Activated CD4-positive, alpha-beta T cell treated with anti-CD3 and anti-CD28 coated beads, Interleukin-2, amount 10 ng/mL, durations not matched to agents 24 days and 14 days (primary cell): Measurements from ENCODE around the gene LY6G6C. TPM values are rescaled to one million over a fixed set of nuclear protein-coding genes. Genes with fewer than 3 reads are reported as not detected.

ENCODE experiments used
- DNase-seq: peaks from one replicate; pipeline ENCODE4 v3.0.0; 2022
- H3K27ac Mint-ChIP-seq: one replicate; pipeline ENCODE4 v1.8.0; 2022; ENCODE audit warnings: mild to moderate bottlenecking, mixed read lengths
- H3K27me3 Mint-ChIP-seq: one replicate; pipeline ENCODE4 v1.8.0; 2022; ENCODE audit warnings: mixed read lengths
- H3K36me3 Mint-ChIP-seq: one replicate; pipeline ENCODE4 v1.8.0; 2022; ENCODE audit warnings: low read depth, mild to moderate bottlenecking, mixed read lengths
- H3K4me1 Mint-ChIP-seq: one replicate; pipeline ENCODE4 v1.8.0; 2021; ENCODE audit warnings: mixed read lengths
- H3K4me3 Mint-ChIP-seq: one replicate; pipeline ENCODE4 v1.8.0; 2022; ENCODE audit warnings: mild to moderate bottlenecking, moderate library complexity, mixed read lengths
- H3K9me3 Mint-ChIP-seq: one replicate; pipeline ENCODE4 v1.8.0; 2021; ENCODE audit warnings: mixed read lengths
- intact Hi-C: fragments of 100-400 bp; cut with micrococcal nuclease; formaldehyde crosslinking; loops from one replicate; pipeline ENCODE4 v1.15.1; 2023
- total RNA-seq: library from RNA; stranded (reverse); gene quantifications from 2 replicates; pipeline ENCODE4 v1.2.3, GENCODE V29; 2022

The LY6G6C gene, protein sequence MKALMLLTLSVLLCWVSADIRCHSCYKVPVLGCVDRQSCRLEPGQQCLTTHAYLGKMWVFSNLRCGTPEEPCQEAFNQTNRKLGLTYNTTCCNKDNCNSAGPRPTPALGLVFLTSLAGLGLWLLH
- not detected in 2 replicates for total RNA-seq

- peaks cover 4% of the 10 kb centered on the region for H3K27me3 Mint-ChIP-seq
- DNase-seq, result no peak
- H3K4me1 Mint-ChIP-seq, result peaks cover 16% of the 10 kb centered on the region
- H3K36me3 Mint-ChIP-seq, result peaks cover 6% of the 10 kb centered on the region
- no peaks in the 10 kb centered on the region for H3K9me3 Mint-ChIP-seq
- H3K27ac Mint-ChIP-seq, result no peak within 1 kb of the TSS
- H3K4me3 Mint-ChIP-seq, result no peak within 1 kb of the TSS
- intact Hi-C loops, result no loop called here
Measured at GRCh38 chr6:31721351-31722020, at the start of gene LY6G6C. Gene LY6G6C (minus strand): TSS chr6:31721746. CDS start chr6:31721679, 67 bp downstream.

GRCh38 chr6:31770860-31771259, 49.3 kb upstream of the LY6G6C start:
- intact Hi-C loops, result no loop called here
- H3K4me1 Mint-ChIP-seq, result peaks cover 31% of the 10 kb centered on the region

DNA sequence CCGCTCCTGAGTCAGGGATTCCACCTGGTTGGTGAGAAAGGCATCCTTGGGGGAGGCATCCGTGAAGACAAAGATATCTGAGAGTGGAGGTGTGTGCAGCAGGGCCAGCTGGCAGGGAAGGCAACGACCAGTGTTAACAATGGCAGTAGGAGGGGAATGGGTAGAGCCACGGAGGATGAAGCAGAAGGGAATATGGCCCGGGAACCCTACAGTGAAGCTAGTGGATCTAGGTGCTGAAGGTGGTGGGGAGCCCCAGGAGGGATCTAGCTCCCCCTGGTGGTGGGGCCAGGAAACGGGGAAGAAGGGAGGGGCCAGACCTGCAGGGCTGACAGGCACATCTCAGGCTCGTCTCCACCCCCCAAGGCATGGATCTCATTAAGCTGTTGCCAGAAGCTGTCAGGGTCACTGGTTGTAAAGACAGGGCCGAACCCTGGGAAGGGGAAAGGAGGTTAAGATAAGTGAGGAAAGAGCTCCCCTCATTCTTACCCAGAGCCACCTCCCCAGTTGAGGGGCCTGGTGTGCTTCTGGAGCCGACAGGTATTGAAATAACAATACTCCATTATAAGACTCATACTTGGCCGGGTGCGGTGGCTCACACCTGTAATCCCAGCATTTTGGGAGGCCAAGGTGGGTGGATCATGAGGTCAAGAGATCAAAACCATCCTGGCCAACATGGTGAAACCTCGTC, 48.3 kb upstream of the LY6G6C start:
- Mint-ChIP-seq H3K9me3 (no peaks in the 10 kb centered on the region), H3K4me1 (peaks cover 24% of the 10 kb centered on the region), H3K27ac (peak overlapping the region; percentile 46), H3K4me3 (no peak overlapping the region), H3K36me3 (peaks cover 13% of the 10 kb centered on the region), H3K27me3 (no peaks in the 10 kb centered on the region)
- DNase-seq, result peak; percentile 96
- intact Hi-C loops, result loop anchor here (1.0 to 2.0 kb wide), 3 partner anchors 31 to 90 kb away; partner anchors contain the start of gene DDAH2

More at GRCh38 chr6:31770860-31771259, 49.3 kb upstream of the LY6G6C start:
- Mint-ChIP-seq H3K9me3 (no peaks in the 10 kb centered on the region), H3K4me3 (no peak overlapping the region), H3K27me3 (no peaks in the 10 kb centered on the region), H3K27ac (no peak overlapping the region), H3K36me3 (peaks cover 13% of the 10 kb centered on the region)
- DNase-seq, result peak; percentile 60

DNA sequence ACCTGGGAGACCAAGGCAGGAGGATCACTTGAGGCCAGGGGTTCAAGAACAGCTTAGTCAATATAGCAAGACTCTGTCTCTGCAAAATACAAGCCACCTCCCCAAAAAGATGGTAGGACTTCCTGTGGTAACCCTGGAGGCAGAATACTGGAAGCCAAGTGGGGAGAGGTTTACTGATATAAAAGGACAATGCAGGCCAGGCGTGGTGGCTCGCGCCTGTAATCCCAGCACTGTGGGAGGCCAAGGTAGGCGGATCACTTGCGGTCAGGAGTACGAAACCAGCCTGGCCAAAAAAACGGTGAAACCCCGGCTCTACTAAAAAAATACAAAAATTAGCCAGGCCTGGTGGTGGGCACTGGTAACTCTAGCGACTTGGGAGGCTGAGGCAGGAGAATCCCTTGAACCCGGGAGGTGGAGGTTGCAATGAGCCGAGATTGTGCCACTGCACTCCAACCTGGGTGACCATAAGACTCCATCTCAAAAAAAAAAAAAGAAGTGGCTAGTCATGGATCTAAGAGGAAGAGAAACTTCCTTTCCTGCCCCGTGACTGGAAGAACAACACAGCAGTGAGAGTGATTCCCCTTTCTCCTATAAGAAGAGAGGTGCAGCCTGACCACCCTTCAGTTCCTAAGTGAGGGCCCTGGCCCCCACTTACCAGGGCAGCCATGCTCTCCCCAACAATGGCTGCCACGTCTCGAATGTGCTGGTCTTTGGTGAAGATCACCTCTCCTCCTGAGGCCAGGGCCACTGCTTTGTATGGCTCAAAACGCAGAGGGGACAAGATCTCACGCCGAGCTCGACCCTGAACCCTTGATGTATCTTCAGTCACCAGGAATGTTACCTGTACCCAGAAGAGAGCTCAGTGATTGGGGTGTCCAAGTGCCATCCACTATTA, 47.1 kb upstream of the LY6G6C start:
- Mint-ChIP-seq H3K9me3 (no peaks in the 10 kb centered on the region), H3K36me3 (peaks cover 19% of the 10 kb centered on the region), H3K4me1 (peaks cover 23% of the 10 kb centered on the region), H3K27me3 (no peaks in the 10 kb centered on the region), H3K27ac (no peak overlapping the region), H3K4me3 (no peak overlapping the region)
- DNase-seq, result no peak
- intact Hi-C loops, result loop anchor here (1.0 to 2.0 kb wide), 3 partner anchors 29 to 88 kb away; partner anchors contain the start of gene DDAH2

DNA sequence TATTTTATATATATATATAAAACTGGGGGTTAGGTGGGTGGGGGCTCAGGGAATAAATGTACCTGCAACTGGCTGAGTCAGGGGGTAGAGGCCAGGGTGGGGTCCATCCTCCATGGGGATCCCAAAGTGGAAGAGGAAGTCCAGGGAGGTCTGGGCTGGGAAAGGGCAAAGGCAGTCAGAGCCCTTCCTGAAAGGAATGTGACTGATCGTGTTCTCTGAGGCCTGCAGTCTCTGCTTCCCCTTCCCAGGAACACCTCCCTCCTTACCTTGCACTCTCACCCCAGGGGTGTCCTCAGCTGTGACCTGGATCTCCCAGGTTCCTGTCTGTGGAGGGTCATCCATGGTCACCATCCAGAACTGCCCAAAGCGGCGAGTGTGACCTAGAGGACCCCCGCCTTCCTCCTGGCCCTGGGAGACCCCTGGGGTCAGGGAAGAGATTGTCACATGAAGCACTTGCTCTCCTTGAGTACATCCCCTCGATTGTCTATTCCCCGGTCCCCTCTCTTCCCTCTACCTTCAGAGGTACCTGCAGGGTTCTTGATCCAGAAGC, 45.6 kb upstream of the LY6G6C start:
- H3K36me3 Mint-ChIP-seq, result peaks cover 25% of the 10 kb centered on the region
- no peaks in the 10 kb centered on the region for H3K27me3 Mint-ChIP-seq
- H3K27ac Mint-ChIP-seq, result no peak overlapping the region
- peaks cover 19% of the 10 kb centered on the region for H3K4me1 Mint-ChIP-seq
- DNase-seq, result no peak
- no peaks in the 10 kb centered on the region for H3K9me3 Mint-ChIP-seq
- intact Hi-C loops, result no loop called here
- H3K4me3 Mint-ChIP-seq, result no peak overlapping the region

GRCh38 chr6:31765910-31766794, 44.6 kb upstream of the LY6G6C start:
- Mint-ChIP-seq H3K9me3 (no peaks in the 10 kb centered on the region), H3K27me3 (no peaks in the 10 kb centered on the region), H3K36me3 (peaks cover 28% of the 10 kb centered on the region), H3K4me3 (no peak overlapping the region), H3K4me1 (peaks cover 14% of the 10 kb centered on the region), H3K27ac (no peak overlapping the region)
- intact Hi-C loops, result no loop called here
- no peak for DNase-seq

DNA sequence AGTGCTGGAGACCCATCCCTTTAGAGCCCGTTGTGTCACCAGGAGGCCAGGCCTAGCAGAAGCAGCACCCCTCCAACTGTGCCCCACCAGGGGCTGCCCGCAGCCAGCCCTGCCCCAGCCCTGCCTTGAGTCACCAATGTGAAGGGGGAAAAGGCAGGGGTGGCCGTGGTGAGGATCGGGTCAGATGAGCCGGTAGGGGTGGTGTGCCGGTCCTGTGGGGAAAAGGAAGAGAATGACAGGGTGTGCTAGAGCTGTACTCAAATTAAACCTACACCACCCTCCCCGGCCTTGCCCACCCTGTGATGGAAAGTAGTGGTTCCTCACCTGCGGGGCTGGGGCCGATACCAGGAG, 44.0 kb upstream of the LY6G6C start:
- Mint-ChIP-seq H3K4me1 (peaks cover 13% of the 10 kb centered on the region), H3K27ac (no peak overlapping the region), H3K9me3 (no peaks in the 10 kb centered on the region), H3K36me3 (peaks cover 34% of the 10 kb centered on the region), H3K27me3 (no peaks in the 10 kb centered on the region), H3K4me3 (no peak overlapping the region)
- intact Hi-C loops, result no loop called here
- DNase-seq, result no peak

DNA sequence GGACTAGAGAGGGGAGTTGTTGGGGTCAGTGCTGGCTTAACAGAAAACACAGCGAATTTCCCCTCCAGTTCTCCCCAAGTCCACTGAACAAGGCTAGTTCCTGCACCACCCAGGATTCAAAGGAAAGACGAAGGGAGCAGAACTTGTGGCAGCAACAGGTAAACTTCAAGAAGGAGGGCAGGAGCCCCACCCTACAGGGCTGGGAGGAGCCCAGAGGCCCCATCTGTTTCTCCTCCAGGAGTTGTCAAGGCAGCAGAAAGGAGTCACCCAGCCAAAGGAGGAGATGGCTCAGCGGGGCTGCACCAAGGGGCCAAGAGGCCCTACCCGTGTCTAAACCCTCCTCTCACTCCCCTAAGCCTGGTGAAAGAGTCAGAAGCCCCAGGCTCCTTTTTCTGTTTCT, 42.7 kb upstream of the LY6G6C start:
- intact Hi-C loops, result no loop called here
- peak; percentile 55 for DNase-seq
- Mint-ChIP-seq H3K36me3 (peaks cover 35% of the 10 kb centered on the region), H3K4me3 (no peak overlapping the region), H3K27ac (peak overlapping the region; percentile 22), H3K27me3 (no peaks in the 10 kb centered on the region), H3K4me1 (peaks cover 7% of the 10 kb centered on the region), H3K9me3 (no peaks in the 10 kb centered on the region)

DNA sequence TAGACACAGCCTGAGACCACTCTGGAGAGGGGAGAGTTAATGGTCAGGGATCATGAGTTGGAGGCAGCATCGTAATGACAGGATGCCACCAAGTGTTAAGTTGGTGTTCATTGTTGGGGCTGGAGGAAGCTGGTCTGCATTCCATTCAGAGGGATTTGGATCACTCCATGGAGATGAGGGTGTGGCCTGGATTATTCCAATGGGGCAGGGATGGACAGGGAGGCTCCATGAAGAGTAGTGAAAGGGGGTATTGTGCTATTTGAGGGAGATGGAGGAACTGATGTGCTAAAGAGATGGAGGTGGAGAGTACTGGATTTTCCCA, 42.0 kb upstream of the LY6G6C start:
- peaks cover 40% of the 10 kb centered on the region for H3K36me3 Mint-ChIP-seq
- intact Hi-C loops, result no loop called here
- H3K27ac Mint-ChIP-seq, result peak overlapping the region; percentile 34

DNA sequence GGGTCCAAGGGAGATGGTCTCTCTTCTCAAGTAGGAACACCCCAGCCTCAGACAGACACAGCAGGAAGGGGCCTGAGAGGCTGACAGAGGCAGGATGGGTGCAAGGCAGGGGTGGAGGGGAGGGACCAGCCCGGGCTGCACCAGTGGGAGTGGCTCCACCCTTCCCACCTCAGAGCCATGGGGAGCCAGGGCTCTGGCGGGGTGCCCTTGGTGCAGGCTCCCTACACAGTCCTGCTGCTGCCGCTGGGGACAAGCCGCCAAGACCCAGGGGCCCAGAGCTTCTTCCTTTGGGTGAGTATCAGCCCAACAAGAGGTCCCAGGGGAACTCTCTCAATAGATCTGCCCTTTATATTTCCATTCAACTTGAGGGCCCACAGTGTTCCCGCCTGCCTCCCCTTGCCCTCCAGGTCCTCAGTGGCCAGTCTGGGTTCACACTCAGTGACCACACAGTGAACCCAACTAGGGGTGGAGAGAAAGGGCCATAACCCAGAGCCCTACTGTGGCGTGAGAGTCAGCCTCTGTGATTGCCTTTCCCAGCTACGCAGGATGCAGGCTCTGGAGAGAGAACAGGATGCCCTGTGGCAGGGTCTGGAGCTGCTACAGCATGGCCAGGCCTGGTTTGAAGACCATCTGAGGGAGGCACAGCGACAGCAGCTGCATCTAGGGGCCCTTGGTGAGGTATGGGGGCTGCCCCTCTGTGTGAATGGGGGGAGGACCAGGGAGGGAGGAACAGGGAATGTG, 41.5 kb upstream of the LY6G6C start:
- Mint-ChIP-seq H3K27ac (peak overlapping the region; percentile 34), H3K4me3 (no peak overlapping the region), H3K36me3 (peaks cover 41% of the 10 kb centered on the region), H3K27me3 (no peaks in the 10 kb centered on the region), H3K4me1 (peaks cover 5% of the 10 kb centered on the region), H3K9me3 (no peaks in the 10 kb centered on the region)
- DNase-seq, result no peak
- intact Hi-C loops, result no loop called here

More for the DNA sequence above, 42.0 kb upstream of the LY6G6C start:
- Mint-ChIP-seq H3K4me1 (peaks cover 5% of the 10 kb centered on the region), H3K4me3 (no peak overlapping the region), H3K27me3 (no peaks in the 10 kb centered on the region), H3K9me3 (no peaks in the 10 kb centered on the region)
- no peak for DNase-seq

DNA sequence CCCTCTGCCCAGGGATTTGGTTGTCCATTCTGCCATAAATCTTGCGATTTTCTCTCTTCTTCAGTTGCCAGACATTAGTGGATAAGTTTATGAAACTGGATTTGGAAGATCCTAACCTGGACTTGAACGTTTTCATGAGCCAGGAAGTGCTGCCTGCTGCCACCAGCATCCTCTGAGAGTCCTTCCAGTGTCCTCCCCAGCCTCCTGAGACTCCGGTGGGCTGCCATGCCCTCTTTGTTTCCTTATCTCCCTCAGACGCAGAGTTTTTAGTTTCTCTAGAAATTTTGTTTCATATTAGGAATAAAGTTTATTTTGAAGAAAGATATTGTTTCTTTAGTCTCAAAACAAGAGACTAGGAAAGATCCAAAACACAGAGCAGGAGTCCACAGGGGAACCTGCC, 40.8 kb upstream of the LY6G6C start, which contains the start of gene SAPCD1:
Gene SAPCD1, plus strand, starts transcription at position 301 of the 400 bp plus-strand sequence. CDS start 399 bp downstream, outside the sequence.
- Mint-ChIP-seq H3K36me3 (peaks cover 38% of the 10 kb centered on the region), H3K9me3 (no peaks in the 10 kb centered on the region), H3K4me1 (peaks cover 5% of the 10 kb centered on the region), H3K4me3 (no peak within 1 kb of the TSS), H3K27ac (peak within 1 kb of the TSS; percentile 34), H3K27me3 (no peaks in the 10 kb centered on the region)
- intact Hi-C loops, result no loop called here
- no peak for DNase-seq

DNA sequence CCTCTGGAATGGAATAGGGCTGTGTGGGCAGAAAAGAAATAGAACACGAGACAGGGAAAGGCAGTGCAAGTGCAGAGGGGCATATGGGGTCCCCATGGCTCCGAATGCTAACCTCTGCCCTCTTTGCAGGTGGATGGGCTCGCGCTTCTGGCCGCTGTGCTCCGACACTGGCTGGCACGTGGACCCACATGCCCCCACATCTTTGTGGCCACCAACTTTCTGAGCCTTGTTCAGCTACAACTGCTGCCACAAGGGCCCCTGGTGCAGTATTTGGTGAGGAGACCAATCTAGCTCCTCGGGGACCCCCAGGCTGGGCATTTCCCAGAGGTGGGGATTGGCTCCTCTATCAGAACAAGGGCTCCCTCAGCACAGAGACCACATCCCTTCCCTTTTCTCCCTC, 39.8 kb upstream of the LY6G6C start:
- no peak for DNase-seq
- no peaks in the 10 kb centered on the region for H3K9me3 Mint-ChIP-seq
- H3K4me3 Mint-ChIP-seq, result no peak overlapping the region
- intact Hi-C loops, result no loop called here
- no peak overlapping the region for H3K27ac Mint-ChIP-seq
- H3K36me3 Mint-ChIP-seq, result peaks cover 36% of the 10 kb centered on the region
- peaks cover 5% of the 10 kb centered on the region for H3K4me1 Mint-ChIP-seq
- H3K27me3 Mint-ChIP-seq, result no peaks in the 10 kb centered on the region
